Measurements from ENCODE around the gene FAM107B. TPM values are rescaled to one million over a fixed set of nuclear protein-coding genes. Genes with fewer than 3 reads are reported as not detected.

The FAM107B gene
- total RNA-seq, 6 donors from 2014 or later = 44.0 to 136 (median 77.0) TPM

GRCh38 chr10:14736043-14736442 is 38.7 kb downstream of the FAM107B start:
- no peaks in the 10 kb centered on the region for H3K27me3 ChIP-seq
- 89 to 93% methylated on average over 2 of the region's 2 CpGs for WGBS, 2 donors
- H3K9me3 ChIP-seq = no peaks in the 10 kb centered on the region
- peaks cover 0 to 15% (median 8%) of the 10 kb centered on the region in 4 donors for H3K4me1 ChIP-seq
- DNase-seq (no peak), ATAC-seq (ENCODE audit: low FRiP score in 2 of 2) (no peak)
- TF ChIP-seq POLR2A (IDR thresholded peaks at IDR 0.05) = no peak
- no peak for TF ChIP-seq EP300 (IDR thresholded peaks at IDR 0.05)
- TF ChIP-seq POLR2AphosphoS5 (IDR thresholded peaks at IDR 0.05) = no peak
- no peak for TF ChIP-seq CTCF (IDR thresholded peaks at IDR 0.05)
- no peaks in the 10 kb centered on the region for H3K36me3 ChIP-seq
- H3K27ac ChIP-seq = no peak overlapping the region
- no peak overlapping the region for H3K4me3 ChIP-seq

GRCh38 chr10:14731875-14732512 is 42.7 kb downstream of the FAM107B start:
- DNase-seq = no peak
- Histone ChIP-seq H3K9me3 (no peaks in the 10 kb centered on the region), H3K4me3 (no peak overlapping the region), H3K36me3 (no peaks in the 10 kb centered on the region), H3K4me1 (peaks cover 0 to 6% (median 2%) of the 10 kb centered on the region in 4 donors), H3K27ac (no peak overlapping the region), H3K27me3 (no peaks in the 10 kb centered on the region)
- 89 to 92% methylated on average over 14 of the region's 14 CpGs for WGBS, 2 donors
- TF ChIP-seq POLR2A (IDR thresholded peaks at IDR 0.05) (no peak), CTCF (IDR thresholded peaks at IDR 0.05) (no peak), POLR2AphosphoS5 (IDR thresholded peaks at IDR 0.05) (no peak), EP300 (IDR thresholded peaks at IDR 0.05) (no peak)
- no peak for ATAC-seq (ENCODE audit: low FRiP score in 2 of 2)

- no peak for TF ChIP-seq POLR2A (IDR thresholded peaks at IDR 0.05)
- no peak for TF ChIP-seq CTCF (IDR thresholded peaks at IDR 0.05)
- TF ChIP-seq POLR2AphosphoS5 (IDR thresholded peaks at IDR 0.05) = no peak
- no peak for TF ChIP-seq EP300 (IDR thresholded peaks at IDR 0.05)
- H3K27ac ChIP-seq = no peak overlapping the region
- H3K36me3 ChIP-seq = no peaks in the 10 kb centered on the region
- H3K4me3 ChIP-seq = no peak overlapping the region
- no peaks in the 10 kb centered on the region for H3K9me3 ChIP-seq
- WGBS, 2 donors = 80% methylated on average over 3 of the region's 3 CpGs
- H3K27me3 ChIP-seq = no peaks in the 10 kb centered on the region
- DNase-seq = no peak
- no peak for ATAC-seq (ENCODE audit: low FRiP score in 2 of 2)
- no peaks in the 10 kb centered on the region for H3K4me1 ChIP-seq
Observed at GRCh38 chr10:14728346-14728745, 46.4 kb downstream of the FAM107B start.

- DNase-seq = no peak
- Histone ChIP-seq H3K9me3 (no peaks in the 10 kb centered on the region), H3K36me3 (no peaks in the 10 kb centered on the region), H3K4me3 (no peak overlapping the region), H3K27ac (no peak overlapping the region), H3K27me3 (no peaks in the 10 kb centered on the region), H3K4me1 (no peaks in the 10 kb centered on the region)
- 61 to 68% methylated on average over 1 of the region's 1 CpG for WGBS, 2 donors
- ATAC-seq (ENCODE audit: low FRiP score in 2 of 2) = no peak
- TF ChIP-seq EP300 (IDR thresholded peaks at IDR 0.05) (no peak), POLR2A (IDR thresholded peaks at IDR 0.05) (no peak), CTCF (IDR thresholded peaks at IDR 0.05) (no peak), POLR2AphosphoS5 (IDR thresholded peaks at IDR 0.05) (no peak)
Observed at GRCh38 chr10:14727924-14728323, 46.8 kb downstream of the FAM107B start.

- 61 to 65% methylated on average over 1 of the region's 1 CpG for WGBS, 2 donors
- no peak for DNase-seq
- H3K9me3 ChIP-seq = no peaks in the 10 kb centered on the region
- no peaks in the 10 kb centered on the region for H3K27me3 ChIP-seq
- H3K4me1 ChIP-seq = no peaks in the 10 kb centered on the region
- H3K27ac ChIP-seq = no peak overlapping the region
- TF ChIP-seq CTCF (IDR thresholded peaks at IDR 0.05) (no peak), EP300 (IDR thresholded peaks at IDR 0.05) (no peak), POLR2AphosphoS5 (IDR thresholded peaks at IDR 0.05) (no peak), POLR2A (IDR thresholded peaks at IDR 0.05) (no peak)
- no peaks in the 10 kb centered on the region for H3K36me3 ChIP-seq
- no peak overlapping the region for H3K4me3 ChIP-seq
- ATAC-seq (ENCODE audit: low FRiP score in 2 of 2) = no peak
Observed at GRCh38 chr10:14727465-14727864, 47.2 kb downstream of the FAM107B start.
